NCI-H2029 (cell line): Measurements from ENCODE around the gene ADORA1.
A peak's percentile ranks its signal among the peaks of the same experiment; 100 is the strongest.

Experiments
- DNase-seq: peaks from one replicate; lab custom pipeline; 2025; lab: John Stamatoyannopoulos, UW

The ADORA1 gene

GRCh38 chr1:203173011-203173555 lies 45.6 kb downstream of the ADORA1 start:
- DNase-seq: no peak

GRCh38 chr1:203173566-203173965 lies 46.0 kb downstream of the ADORA1 start:
- no peak for DNase-seq

GRCh38 chr1:203174324-203174985 lies 46.9 kb downstream of the ADORA1 start:
- DNase-seq: no peak

- no peak for DNase-seq
These were observed 47.8 kb downstream of the ADORA1 start, which contains the start of gene MYBPH for GRCh38 chr1:203175237-203175826. Gene MYBPH (minus strand): TSS chr1:203175826. CDS start chr1:203175755, 71 bp downstream.

- peak; percentile 59 for DNase-seq
These were observed 48.3 kb downstream of the ADORA1 start for GRCh38 chr1:203175827-203176241.

GRCh38 chr1:203176273-203177035 lies 48.9 kb downstream of the ADORA1 start:
- no peak for DNase-seq

- no peak for DNase-seq
These were observed 49.5 kb downstream of the ADORA1 start for GRCh38 chr1:203177036-203177405.

GRCh38 chr1:203177470-203178039 lies 50.0 kb downstream of the ADORA1 start:
- no peak for DNase-seq

- no peak for DNase-seq
These were observed 50.6 kb downstream of the ADORA1 start for GRCh38 chr1:203178083-203178482.

- DNase-seq: peak; percentile 57
These were observed 51.5 kb downstream of the ADORA1 start for GRCh38 chr1:203178821-203179666.

- DNase-seq: no peak
These were observed 52.1 kb downstream of the ADORA1 start for GRCh38 chr1:203179667-203180005.

GRCh38 chr1:203180611-203181330 lies 53.2 kb downstream of the ADORA1 start:
- DNase-seq: no peak

GRCh38 chr1:203181586-203182386 lies 54.3 kb downstream of the ADORA1 start:
- DNase-seq: no peak

GRCh38 chr1:203182387-203182953 lies 54.9 kb downstream of the ADORA1 start:
- DNase-seq: no peak

GRCh38 chr1:203183828-203184227 lies 56.3 kb downstream of the ADORA1 start:
- no peak for DNase-seq

GRCh38 chr1:203184467-203184866 lies 56.9 kb downstream of the ADORA1 start:
- no peak for DNase-seq

GRCh38 chr1:203185061-203185461 lies 57.5 kb downstream of the ADORA1 start:
- DNase-seq: no peak

- no peak for DNase-seq
These were observed 58.1 kb downstream of the ADORA1 start for GRCh38 chr1:203185585-203185984.

GRCh38 chr1:203186091-203186445 lies 58.5 kb downstream of the ADORA1 start:
- DNase-seq: no peak
